ENCODE results near the gene SHOC1.

DNA sequence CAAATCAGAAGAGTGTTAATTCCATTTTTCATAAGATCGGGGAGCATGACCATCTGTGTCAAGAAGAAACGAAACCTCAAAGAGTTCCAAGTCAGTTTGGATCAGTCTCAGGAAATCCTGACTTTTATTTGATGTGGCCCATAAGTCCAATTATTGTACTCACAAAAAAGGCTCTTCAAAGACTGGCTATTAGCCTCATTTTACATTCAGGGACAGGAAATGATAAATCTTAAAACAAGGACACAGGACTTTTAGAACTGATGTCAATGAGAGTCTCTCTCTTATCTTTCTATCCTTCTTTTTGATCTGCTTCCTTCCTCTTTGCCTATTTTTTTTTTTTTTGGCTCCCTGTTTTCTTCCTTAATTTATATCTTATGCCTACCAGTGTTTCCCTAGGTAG is 43.7 kb upstream of the SHOC1 start:
- TF ChIP-seq, protein P1, sequence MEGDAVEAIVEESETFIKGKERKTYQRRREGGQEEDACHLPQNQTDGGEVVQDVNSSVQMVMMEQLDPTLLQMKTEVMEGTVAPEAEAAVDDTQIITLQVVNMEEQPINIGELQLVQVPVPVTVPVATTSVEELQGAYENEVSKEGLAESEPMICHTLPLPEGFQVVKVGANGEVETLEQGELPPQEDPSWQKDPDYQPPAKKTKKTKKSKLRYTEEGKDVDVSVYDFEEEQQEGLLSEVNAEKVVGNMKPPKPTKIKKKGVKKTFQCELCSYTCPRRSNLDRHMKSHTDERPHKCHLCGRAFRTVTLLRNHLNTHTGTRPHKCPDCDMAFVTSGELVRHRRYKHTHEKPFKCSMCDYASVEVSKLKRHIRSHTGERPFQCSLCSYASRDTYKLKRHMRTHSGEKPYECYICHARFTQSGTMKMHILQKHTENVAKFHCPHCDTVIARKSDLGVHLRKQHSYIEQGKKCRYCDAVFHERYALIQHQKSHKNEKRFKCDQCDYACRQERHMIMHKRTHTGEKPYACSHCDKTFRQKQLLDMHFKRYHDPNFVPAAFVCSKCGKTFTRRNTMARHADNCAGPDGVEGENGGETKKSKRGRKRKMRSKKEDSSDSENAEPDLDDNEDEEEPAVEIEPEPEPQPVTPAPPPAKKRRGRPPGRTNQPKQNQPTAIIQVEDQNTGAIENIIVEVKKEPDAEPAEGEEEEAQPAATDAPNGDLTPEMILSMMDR (IDR thresholded peaks at IDR 0.05): no peak
- peak in 1 of 2 donors; percentile 15 for TF ChIP-seq POLR2A (IDR thresholded peaks at IDR 0.05)
